ENCODE data around the gene MYO5B. TPM values are rescaled to one million over a fixed set of nuclear protein-coding genes. Genes with fewer than 3 reads are reported as not detected.

MYO5B gene
- total and polyA plus RNA-seq, 10 of the 15 experiments (the other 5 are each of a cell fraction or from before 2014, with no cell fraction given) = 2.5 to 4.5 (median 3.3) TPM

GRCh38 chr18:49884959-49885358 lies 310.0 kb downstream of the MYO5B start (continued):
- TF ChIP-seq, protein P1, sequence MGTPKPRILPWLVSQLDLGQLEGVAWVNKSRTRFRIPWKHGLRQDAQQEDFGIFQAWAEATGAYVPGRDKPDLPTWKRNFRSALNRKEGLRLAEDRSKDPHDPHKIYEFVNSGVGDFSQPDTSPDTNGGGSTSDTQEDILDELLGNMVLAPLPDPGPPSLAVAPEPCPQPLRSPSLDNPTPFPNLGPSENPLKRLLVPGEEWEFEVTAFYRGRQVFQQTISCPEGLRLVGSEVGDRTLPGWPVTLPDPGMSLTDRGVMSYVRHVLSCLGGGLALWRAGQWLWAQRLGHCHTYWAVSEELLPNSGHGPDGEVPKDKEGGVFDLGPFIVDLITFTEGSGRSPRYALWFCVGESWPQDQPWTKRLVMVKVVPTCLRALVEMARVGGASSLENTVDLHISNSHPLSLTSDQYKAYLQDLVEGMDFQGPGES (IDR thresholded peaks at IDR 0.05) = no peak
- TF ChIP-seq STAT1 (conservative IDR thresholded peaks at IDR 0.05) (no peak), PAX8 (IDR thresholded peaks at IDR 0.05) (no peak), TCF7 (IDR thresholded peaks at IDR 0.05; ENCODE audit: borderline replicate concordance) (no peak), MYB (IDR thresholded peaks at IDR 0.05; ENCODE audit: borderline replicate concordance, low read depth, low read length) (no peak), ZNF274 (IDR thresholded peaks at IDR 0.05; ENCODE audit: insufficient read depth, insufficient read length) (no peak), BMI1 (IDR thresholded peaks at IDR 0.05; ENCODE audit: borderline replicate concordance) (no peak), ZBED1 (IDR thresholded peaks at IDR 0.05; ENCODE audit: borderline replicate concordance) (no peak), RBBP5 (conservative IDR thresholded peaks at IDR 0.05) (no peak), CBFB (IDR thresholded peaks at IDR 0.05; ENCODE audit: low read depth) (no peak)
- TF ChIP-seq, protein P2, sequence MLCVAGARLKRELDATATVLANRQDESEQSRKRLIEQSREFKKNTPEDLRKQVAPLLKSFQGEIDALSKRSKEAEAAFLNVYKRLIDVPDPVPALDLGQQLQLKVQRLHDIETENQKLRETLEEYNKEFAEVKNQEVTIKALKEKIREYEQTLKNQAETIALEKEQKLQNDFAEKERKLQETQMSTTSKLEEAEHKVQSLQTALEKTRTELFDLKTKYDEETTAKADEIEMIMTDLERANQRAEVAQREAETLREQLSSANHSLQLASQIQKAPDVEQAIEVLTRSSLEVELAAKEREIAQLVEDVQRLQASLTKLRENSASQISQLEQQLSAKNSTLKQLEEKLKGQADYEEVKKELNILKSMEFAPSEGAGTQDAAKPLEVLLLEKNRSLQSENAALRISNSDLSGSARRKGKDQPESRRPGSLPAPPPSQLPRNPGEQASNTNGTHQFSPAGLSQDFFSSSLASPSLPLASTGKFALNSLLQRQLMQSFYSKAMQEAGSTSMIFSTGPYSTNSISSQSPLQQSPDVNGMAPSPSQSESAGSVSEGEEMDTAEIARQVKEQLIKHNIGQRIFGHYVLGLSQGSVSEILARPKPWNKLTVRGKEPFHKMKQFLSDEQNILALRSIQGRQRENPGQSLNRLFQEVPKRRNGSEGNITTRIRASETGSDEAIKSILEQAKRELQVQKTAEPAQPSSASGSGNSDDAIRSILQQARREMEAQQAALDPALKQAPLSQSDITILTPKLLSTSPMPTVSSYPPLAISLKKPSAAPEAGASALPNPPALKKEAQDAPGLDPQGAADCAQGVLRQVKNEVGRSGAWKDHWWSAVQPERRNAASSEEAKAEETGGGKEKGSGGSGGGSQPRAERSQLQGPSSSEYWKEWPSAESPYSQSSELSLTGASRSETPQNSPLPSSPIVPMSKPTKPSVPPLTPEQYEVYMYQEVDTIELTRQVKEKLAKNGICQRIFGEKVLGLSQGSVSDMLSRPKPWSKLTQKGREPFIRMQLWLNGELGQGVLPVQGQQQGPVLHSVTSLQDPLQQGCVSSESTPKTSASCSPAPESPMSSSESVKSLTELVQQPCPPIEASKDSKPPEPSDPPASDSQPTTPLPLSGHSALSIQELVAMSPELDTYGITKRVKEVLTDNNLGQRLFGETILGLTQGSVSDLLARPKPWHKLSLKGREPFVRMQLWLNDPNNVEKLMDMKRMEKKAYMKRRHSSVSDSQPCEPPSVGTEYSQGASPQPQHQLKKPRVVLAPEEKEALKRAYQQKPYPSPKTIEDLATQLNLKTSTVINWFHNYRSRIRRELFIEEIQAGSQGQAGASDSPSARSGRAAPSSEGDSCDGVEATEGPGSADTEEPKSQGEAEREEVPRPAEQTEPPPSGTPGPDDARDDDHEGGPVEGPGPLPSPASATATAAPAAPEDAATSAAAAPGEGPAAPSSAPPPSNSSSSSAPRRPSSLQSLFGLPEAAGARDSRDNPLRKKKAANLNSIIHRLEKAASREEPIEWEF (IDR thresholded peaks at IDR 0.05; ENCODE audit: insufficient replicate concordance, low read depth, low read length) = no peak
